ENCODE measurements around the gene NCKAP5.

Gene NCKAP5

DNA sequence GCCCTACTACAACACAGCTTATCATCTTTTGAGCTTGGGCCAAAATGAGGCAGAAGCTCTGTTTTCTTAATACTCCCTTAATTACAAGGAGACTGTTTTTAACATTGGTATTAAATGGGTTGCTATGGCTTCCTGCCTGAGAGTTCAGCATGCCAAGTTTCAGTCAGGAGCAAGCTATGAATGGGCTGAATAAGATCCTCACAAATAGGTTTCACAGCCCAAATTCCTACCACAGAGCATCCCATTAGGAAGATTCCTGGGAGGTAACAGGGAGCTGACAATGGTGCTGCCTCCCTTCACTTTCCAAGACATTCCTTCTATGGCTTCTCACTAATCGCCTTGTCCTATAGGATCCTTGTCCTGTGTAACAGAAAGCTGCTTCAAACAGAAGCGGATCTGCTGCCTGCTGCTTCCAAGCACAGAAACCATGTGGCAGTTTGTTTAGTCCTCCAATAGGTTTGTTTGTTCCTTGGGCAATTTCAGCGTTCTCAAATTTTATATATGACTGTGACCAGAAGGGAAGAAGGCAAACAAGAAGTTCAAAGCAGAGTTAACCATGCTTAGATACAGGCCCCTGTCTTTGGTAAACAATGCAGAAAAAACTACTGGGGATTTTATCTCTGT lies 70.9 kb downstream of the NCKAP5 start:
- TF ChIP-seq, protein P1, sequence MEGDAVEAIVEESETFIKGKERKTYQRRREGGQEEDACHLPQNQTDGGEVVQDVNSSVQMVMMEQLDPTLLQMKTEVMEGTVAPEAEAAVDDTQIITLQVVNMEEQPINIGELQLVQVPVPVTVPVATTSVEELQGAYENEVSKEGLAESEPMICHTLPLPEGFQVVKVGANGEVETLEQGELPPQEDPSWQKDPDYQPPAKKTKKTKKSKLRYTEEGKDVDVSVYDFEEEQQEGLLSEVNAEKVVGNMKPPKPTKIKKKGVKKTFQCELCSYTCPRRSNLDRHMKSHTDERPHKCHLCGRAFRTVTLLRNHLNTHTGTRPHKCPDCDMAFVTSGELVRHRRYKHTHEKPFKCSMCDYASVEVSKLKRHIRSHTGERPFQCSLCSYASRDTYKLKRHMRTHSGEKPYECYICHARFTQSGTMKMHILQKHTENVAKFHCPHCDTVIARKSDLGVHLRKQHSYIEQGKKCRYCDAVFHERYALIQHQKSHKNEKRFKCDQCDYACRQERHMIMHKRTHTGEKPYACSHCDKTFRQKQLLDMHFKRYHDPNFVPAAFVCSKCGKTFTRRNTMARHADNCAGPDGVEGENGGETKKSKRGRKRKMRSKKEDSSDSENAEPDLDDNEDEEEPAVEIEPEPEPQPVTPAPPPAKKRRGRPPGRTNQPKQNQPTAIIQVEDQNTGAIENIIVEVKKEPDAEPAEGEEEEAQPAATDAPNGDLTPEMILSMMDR (IDR thresholded peaks at IDR 0.05; ENCODE audit: low read depth, low read length) = no peak
- H3K4me3 ChIP-seq (ENCODE audit: low read depth, low read length) = no peak overlapping the region

DNA sequence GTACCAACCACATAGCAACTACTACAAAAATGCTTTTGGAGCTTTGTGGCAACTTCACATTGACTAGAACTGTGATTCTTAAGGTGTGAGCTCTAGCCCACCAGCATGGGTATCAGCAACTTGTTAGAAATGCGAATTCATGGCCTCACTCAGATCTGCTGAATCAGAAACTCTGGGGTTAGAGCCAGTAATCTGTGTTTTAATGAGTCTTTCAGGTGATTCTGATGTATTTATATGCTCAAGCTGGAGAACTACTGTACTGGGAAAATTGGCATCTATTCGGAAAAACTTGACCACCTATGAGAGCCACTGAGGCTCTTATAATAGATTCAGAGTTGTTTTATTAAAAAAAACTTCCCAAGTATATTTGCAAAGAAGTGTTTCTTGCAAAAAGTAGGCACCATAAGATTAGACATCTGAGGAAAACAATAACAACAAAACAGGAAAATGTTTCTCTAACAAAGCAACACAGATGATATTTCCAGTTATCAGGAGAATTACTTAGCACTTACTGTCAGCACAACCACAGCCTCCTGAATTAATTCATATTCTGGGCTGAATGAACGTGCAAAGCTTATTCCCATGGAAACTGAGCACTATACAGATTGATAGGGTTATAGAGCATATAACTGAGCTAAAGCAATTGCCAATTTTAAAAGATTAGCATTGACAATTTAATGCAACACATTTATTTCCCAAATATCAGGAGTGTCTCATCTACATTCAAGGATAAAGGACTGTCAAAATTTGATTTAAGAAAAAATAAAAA lies 71.6 kb downstream of the NCKAP5 start:
- no peak for DNase-seq
- TF ChIP-seq, protein P1 (IDR thresholded peaks at IDR 0.05; ENCODE audit: low read depth, low read length) = no peak
- no peaks in the 10 kb centered on the region for H3K36me3 ChIP-seq
- no peaks in the 10 kb centered on the region for H3K27me3 ChIP-seq
- H3K9me3 ChIP-seq = no peaks in the 10 kb centered on the region
- no peak overlapping the region for H3K4me3 ChIP-seq (ENCODE audit: low read depth, low read length)
- H3K4me1 ChIP-seq = no peaks in the 10 kb centered on the region

More for the DNA sequence above, 70.9 kb downstream of the NCKAP5 start:
- Histone ChIP-seq H3K36me3 (no peaks in the 10 kb centered on the region), H3K27me3 (no peaks in the 10 kb centered on the region), H3K9me3 (no peaks in the 10 kb centered on the region), H3K4me1 (no peaks in the 10 kb centered on the region)
- no peak for DNase-seq

DNA sequence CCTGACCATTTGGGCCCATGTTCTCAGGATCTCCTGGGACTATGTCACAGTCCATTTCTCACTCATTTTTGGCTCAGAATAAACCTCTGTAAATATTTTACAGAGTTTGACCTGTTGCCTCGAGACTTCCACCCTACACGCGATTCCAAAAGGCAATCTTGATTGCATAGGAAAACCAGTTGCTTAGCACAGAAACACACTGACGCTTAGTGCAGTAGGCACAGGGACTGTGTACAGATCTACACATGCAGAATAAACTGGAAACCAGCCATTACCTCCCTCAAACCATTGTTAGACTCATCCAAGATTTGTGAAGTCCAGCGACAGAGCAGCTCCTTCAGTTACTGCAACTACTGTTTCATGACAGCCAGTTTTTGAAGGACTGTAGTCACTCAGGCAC lies 73.0 kb downstream of the NCKAP5 start:
- no peaks in the 10 kb centered on the region for H3K4me1 ChIP-seq
- TF ChIP-seq, protein P1 (IDR thresholded peaks at IDR 0.05; ENCODE audit: low read depth, low read length) = no peak

DNA sequence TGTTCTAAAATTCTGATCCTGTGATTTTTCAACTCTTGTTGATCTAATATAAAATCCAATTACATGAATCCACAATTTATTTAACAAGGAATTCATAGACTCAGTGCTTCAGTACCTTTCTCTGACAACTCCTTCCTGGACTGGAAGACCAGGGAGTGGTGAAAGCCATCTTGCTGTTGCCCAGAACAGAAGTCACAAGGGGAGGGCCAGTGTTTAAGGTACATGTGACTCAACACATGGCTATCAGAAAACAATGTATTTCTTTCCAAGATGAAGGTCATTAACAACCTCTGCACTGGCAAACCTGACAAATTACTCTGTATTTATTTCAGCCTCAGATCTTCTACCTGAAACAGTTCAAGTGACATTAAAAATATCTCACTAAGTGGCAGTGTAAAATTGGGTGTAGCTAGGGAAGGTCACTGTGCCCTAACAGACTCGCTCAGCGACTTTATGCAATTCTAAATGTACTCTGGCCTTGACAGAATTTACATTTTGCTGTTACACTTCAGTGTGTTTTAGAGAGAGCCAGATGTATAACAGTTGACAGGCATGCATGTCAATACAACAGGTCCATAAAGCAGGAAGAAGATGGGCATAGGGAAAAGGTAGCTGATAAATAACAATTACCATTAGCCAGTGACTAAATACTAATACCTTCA lies 75.4 kb downstream of the NCKAP5 start:
- DNase-seq = no peak

More for the DNA sequence above, 73.0 kb downstream of the NCKAP5 start:
- no peaks in the 10 kb centered on the region for H3K27me3 ChIP-seq
- H3K9me3 ChIP-seq = no peaks in the 10 kb centered on the region
- H3K36me3 ChIP-seq = no peaks in the 10 kb centered on the region
- no peak overlapping the region for H3K4me3 ChIP-seq (ENCODE audit: low read depth, low read length)
- no peak for DNase-seq

DNA sequence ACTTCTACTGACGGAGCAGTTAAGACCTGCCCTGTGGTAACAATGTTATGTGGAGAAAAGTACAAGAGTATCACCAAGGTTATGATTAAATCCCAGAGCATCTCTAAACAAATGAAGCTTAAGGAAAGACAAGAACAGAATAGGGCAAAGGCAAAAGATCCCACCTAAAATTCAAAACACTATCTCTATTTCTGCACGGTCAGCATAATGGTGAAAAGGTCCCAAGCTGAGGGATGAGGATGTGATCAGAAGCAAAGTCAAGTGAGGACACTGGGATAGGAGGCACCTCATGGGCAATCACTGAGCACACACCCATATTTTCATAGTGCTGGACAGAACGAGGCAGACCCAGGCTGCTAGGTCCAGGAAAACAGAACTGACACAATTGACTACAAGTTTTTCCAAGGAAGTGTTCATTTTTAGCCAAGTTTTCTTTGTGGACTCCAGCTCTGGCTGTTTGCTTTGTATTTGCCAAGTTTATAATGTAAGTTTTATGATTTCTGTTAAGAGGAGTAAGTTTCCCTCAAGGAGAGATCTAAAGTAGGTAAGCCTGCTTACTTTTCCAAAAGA lies 77.8 kb downstream of the NCKAP5 start:
- H3K36me3 ChIP-seq = no peaks in the 10 kb centered on the region
- no peak for DNase-seq
- H3K27me3 ChIP-seq = no peaks in the 10 kb centered on the region
- H3K4me3 ChIP-seq (ENCODE audit: low read depth, low read length) = no peak overlapping the region
- TF ChIP-seq, protein P1 (IDR thresholded peaks at IDR 0.05; ENCODE audit: low read depth, low read length) = no peak
- H3K4me1 ChIP-seq = no peaks in the 10 kb centered on the region
- H3K9me3 ChIP-seq = no peaks in the 10 kb centered on the region

More for the DNA sequence above, 75.4 kb downstream of the NCKAP5 start:
- H3K36me3 ChIP-seq = no peaks in the 10 kb centered on the region
- no peaks in the 10 kb centered on the region for H3K27me3 ChIP-seq
- TF ChIP-seq, protein P1 (IDR thresholded peaks at IDR 0.05; ENCODE audit: low read depth, low read length) = no peak
- H3K4me3 ChIP-seq (ENCODE audit: low read depth, low read length) = no peak overlapping the region
- no peaks in the 10 kb centered on the region for H3K9me3 ChIP-seq
- H3K4me1 ChIP-seq = no peaks in the 10 kb centered on the region

Measured in BE2C (cell line).